GM21825 (cell line): ENCODE data around the gene PHF3.

Experiments
- ATAC-seq: cut with Tn5 transposase; IDR thresholded peaks from one replicate; pipeline ENCODE4 v1.9.1; 2021; ENCODE audit warnings: mild to moderate bottlenecking, moderate library complexity; ENCODE audit not compliant: unreplicated experiment

PHF3 gene

DNA sequence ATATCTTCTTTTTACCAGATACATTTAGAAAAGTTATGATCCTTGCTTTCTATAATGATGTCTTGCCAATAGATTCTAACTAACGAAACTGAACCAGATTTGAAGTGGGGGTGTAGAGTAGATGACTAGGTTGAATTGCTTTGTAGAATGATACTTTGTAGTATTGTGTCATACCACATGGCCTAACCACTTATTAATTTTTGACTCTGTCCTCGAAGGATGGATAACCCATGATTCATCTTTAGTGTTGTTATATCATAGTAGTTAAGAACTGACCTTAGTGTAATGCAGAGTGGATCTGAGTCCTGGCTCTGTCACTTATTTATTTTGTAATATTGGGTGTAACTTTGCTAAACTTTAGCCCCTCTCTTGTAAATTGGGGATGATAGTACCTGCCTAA is 4.5 kb downstream of the PHF3 start:
- no peak for ATAC-seq

DNA sequence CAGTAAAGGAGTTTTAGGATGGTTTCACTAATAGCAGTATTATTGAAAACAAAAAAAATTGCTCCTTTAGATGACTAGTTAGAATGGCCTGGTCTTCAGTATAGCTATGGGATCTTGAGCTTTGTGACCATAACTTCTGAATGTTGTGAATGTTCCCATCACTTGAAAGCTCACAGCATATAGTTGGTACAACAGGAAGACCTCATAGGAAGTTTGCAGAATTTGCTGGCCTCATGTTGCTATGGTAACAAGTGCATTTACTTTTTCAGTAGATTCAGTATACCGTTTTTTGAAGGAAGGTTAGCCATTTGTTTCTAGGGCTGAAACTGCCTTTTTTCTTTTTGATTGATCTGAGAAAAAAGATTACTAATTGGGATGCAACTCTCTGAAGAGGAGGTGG is 8.3 kb downstream of the PHF3 start:
- ATAC-seq, result no peak

DNA sequence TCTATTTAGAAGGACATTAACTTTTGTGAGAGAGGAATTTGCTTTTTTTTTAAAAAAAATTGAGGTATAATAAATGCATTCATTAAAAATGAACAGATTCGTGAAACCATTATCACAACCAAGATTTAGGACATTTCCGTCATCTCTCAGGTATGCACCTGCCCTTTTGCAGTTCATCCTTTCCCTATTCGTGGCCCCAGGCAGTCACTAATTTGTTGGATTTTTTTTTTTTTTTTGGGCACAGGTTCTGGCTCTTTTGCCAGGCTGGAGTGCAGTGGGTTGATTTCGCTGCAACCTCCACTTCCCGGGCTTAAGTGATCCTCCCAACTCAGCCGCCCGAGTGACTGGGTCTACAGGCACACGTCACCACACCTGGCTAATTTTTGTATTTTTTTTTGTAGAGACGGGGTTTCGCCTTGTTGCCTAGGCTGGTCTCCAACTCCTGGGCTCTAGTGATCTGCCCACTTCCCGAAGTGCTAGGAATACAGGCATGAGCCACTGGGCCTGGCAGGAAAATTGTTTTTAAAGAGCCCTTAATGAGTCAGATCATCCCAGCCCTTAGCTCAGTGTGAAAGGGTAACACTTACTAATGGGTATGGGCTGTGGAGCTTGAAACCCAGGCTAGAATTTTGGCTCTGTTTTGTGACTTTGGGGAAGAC is 9.2 kb downstream of the PHF3 start:
- no peak for ATAC-seq

DNA sequence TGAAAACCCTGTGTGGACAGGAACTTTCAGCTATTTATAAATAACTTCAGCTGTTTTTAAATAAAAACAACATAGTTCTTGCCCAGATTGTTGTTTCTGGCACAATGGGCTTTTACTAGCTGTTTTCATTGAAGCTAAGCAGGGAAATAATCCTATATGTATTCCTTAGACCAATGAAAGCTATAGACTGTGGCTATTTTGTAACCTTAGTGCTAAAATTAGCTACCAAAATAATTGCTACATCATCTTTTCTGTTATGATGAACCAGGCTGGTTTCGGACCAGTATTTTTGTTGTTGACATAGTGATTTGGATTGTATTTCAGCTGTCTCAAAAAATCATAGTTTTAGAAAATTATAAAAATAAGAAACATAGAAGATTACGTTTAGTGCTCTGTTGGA is 13.7 kb downstream of the PHF3 start:
- no peak for ATAC-seq

DNA sequence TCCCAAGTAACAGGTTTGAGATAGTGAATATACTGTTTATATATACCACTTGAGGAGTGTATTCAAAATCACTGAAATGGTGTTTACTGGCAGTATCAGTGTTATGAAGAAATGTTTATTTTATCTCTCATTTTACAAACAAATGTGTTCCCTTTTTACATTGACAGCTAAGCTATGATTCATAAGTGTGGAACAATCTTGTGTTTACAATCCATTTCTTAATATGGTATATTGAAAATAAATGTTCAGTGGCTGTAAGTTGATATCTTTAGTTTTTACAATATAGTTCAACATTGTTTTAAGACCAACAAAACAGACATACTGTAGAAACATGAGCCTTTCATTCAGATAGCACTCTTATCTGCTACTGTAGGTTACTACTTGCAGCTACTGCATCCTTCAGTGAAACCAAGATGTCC is 14.3 kb downstream of the PHF3 start:
- ATAC-seq, result no peak

DNA sequence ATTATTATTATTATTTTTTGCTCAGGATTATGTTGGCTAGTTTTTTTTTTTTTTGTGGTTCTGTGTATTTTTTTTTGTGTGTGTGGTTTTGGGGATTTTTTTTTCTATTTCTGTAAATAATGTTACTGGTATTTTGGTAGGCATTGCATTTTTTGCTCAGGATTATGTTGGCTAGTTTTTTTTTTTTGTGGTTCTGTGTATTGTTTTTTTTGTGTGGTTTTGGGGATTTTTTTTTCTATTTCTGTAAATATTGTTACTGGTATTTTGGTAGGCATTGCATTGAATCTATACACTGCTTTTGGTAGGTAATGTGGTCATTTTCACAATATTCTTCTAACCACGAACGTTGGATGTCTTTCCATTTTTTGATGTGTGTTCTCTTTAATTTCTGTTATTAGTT is 17.4 kb downstream of the PHF3 start:
- no peak for ATAC-seq

DNA sequence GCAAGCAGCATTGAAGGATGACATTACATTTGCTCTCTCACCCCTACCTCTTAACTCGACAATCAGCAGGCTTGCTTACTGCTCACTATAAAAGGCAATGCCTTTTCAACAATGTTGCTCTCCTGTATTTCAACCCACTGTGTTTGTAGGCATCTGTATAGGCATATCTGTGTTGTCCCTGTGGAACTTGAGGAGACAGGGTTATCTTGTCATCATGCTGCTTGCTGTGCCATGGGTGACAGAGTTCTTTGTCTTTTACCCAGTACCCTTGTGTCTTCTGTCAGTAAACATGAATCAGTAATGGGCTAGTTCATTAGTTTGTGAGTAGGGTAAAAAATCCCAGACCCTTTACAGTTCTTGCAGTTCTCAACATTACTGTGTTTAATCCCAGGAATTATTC is 25.2 kb downstream of the PHF3 start:
- ATAC-seq, result no peak

DNA sequence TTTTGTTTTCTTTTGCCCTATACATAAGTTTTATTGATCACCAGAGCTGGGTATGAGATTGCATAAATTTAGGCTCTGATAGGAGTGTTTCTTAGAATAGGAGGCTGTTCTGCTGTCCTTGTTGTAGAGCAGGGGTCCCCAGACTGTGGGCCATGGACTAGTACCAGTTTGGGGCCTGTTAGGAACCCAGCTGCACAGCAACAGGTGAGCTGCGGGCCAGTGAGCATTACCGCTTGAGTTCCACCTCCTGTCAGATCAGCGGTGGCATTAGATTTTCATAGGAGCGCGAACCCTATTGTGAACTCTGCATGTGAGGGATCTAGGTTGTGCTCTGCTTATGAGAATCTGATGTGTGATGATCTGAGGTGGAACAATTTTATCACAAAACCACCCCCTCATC is 26.2 kb downstream of the PHF3 start:
- ATAC-seq, result no peak

DNA sequence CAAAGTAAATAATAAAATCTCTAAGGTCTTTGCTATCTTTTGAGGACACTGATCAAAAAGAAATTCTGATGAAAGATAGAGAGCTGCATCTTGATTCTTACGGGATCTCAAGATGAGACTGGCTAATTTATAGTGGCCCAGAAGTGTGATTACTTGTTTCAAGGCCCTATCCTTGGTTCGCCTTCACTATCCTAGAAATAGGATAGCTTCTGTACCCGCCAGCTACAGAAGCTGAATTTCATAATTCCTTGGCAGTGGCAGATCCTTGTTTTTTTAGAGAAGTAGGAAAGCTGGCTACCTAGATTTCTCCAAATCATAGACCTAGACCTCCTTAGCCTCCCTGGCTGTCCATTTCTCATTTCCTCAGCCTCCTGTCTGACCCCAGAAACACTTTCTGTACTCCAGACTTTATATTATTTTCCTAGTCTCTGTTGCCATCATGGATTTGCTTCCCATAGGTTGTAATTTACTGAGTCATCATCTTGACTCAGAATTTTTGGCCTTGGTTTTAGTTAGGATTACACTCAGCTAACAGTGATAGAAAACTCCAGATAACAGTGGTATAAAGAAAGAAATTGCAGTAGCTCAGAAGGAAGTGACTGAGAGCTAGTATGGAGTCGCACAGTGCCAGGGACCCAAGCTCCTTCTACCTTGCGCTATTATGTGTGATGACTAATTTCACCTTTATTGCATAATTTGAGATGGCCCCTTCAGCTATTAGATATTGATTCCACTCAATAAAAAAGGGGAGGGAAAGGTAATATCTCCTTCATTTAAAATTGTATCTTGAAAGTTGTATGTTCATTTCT is 27.7 kb downstream of the PHF3 start:
- no peak for ATAC-seq

DNA sequence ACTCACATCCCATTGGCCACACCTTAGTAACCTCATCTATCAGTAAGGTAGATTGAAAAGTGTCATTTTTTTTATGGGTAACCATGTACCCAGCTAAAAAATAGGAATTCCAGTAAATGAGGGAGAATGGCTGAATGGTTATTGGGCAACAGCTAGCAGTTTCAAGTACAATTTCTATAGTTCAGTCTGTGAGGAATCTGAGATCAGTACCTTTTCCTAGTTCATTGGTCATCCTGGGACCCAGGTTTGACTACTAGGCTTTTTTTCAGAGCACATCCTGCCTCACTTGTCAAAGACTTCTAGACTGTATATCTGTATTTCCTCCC is 28.3 kb downstream of the PHF3 start:
- no peak for ATAC-seq

DNA sequence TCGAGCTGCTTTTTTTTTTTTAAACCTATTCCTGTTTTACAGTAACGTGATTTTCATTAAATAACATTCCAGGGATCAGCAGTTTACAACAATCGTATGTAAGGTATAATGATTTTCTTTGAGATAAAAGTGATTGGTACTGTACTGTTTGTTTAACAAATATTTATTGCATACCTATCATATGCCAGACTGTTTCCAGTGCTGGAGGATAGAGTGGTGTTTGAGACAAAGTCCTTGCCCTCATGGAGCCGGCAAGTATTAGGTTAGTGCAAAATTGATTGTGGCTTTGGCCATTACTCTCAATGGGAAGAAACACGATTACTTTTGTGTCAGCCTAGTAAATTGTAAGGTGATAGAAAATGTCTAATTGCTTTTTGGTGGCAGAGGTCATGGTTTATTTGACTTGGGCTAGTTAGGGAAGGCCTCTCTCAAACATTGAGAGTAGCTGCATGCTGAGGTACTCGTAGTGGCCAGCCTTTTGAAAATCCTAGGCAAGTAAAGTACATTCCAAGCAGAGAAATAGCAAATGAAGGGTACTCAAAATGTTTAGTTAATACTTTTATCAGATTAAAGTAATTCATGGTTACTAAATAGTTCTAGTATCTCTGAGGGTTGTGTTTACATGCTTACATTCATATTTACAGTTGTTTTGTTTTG is 35.6 kb downstream of the PHF3 start:
- no peak for ATAC-seq

DNA sequence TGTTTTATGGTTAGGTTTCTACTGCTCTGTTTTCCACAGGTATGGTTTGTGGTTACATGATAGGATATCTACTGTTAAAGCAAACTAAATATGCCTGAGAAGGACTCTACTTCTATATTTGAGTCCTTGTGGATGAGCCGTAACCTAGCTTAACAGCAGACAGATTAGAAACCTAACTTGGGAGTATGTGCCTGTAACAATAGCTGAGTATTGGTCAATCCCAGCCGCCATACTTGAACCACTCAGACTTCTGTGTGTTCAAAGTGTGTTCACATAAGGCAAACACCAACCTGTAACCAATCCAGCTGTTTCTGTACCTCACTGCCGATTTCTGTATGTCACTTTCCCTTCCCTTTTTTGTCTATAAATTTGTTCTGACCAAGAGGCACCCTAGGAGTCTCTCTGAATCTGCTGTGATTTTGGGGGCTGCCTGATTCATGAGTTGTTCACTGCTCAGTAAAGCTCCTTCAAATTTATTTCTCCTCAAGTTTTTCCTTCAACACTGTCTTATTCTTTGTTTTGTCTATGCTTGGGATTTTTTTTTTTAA is 37.1 kb downstream of the PHF3 start:
- no peak for ATAC-seq

DNA sequence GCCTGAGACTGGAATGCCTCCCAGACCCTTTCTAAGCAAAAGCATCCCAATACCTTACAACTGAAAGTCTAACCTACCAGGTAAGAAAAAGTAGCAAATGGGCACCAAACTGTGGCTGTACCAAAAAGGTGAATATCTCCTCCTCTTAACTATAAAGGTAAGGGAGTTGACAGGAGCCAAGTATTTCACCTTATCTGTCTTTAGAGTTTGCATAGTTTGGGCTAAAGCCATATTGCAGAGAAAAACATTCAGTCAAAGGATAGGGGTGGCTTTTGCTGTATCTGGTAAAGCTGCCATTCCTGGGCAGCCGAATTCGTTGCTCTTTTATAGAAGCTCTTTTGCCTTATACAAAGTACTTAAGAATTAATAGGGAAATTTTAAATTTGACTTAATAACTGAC is 38.1 kb downstream of the PHF3 start:
- ATAC-seq, result no peak

DNA sequence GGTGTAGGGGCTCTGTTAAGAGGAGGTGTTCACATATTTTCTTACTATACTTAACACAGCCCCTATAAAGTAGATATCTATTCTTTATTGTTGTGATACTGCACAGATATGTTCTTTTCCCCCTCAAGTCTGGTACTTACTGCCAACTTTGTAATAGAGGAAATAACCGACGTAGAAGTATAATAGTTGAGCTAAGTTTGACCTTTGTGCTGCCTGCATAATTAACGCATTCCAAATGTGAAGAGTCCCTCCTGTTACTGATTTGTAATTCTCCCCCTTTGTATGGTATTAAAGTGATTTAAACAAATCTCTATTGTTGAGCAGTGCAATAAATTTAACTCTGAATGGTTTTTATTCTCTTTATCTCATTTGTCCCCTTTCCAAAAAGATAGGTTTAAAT is 39.0 kb downstream of the PHF3 start:
- ATAC-seq, result no peak

DNA sequence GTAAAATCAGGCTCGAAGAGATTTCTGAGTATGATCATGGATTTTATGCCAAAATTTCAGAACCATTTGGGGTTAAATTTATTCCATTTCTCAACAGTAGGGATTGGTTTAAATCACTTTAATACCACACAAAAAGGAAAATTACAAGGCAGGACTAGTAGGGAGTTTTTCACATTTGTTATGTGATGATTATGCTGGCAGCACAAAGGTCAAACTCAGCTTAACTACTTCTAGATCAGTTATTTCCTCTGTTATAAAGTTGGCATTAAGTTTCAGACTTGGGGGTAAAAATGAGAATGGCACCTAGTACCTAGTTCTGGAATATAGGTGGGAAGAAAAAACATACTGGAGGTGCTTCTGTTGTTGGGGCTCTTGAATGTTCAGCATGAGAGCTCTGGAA is 39.5 kb downstream of the PHF3 start:
- ATAC-seq, result no peak

DNA sequence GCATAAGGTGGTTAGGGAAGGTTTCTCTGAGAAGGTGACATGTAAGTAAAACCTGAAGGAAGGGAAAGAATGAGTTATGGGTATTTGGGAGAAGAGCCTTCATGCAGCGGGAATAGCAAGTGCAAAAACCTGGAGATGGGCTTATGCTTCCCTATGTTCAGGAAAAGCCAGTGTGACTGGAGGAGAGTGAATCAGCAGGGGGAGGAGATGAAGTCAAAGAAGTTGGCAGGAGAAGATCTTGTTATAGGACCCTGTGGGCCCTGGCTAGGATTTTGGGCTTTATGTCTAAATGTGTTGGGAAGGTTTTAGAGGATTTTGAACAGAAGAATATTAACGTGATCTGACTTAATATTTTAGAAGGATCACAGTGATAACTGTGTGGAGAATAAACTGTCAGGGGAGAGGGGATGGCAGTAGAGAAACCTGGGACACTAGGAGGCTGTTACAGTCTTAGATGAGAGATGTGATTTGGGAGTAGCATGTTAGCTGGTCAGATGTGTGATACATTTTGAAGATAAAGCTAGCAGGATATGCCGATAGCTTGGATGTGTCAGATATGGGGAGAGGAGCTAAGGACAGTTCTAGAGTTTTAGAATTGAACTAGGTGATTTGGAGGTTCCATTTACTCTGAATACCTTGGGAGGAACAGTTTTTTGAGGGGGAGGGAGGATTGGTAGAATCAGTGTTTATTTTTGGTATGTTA is 41.0 kb downstream of the PHF3 start:
- no peak for ATAC-seq

DNA sequence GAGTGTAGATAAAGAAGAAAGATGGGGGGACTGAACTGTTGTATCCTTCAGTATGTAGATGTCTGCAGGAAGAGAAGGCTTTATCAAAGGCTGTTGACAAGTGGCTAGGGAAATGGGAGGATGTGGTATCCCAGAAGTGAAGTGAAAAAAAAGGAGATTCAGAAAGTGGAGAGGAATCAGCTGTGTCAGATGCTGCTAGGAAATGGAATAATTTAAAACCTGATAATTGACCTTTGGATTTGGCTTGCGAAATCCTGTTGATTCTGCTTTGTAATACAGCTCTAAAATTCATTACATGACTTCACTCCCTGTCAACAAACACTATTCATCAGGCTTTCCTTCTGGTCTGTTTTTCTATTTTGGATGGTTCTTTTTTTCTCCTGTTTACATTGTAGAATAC is 41.7 kb downstream of the PHF3 start:
- ATAC-seq, result no peak

DNA sequence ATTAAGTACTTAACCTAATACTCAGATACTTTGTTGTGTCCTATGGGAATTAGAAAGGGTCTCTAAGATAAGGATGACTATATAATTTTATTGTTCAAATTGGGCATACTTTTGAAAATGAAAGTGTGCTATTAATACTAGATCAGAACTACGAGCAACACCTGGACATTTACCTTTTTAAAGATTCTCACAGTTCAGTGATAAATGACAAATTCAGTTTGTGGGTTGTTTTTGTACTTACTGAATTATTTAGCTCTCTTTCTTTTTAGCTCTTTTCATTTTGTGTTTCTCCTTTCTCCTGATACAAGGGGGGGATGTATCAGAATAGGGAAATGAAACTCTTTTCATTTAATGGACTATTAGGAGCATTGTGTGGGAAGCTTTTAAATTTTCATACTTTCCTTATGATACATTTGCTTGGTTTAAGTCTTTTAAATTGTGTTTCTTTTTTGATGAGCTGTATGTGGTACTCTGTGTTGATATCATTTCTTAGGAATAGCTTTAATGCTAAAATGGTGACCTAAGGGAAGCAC is 47.5 kb downstream of the PHF3 start:
- ATAC-seq, result no peak

DNA sequence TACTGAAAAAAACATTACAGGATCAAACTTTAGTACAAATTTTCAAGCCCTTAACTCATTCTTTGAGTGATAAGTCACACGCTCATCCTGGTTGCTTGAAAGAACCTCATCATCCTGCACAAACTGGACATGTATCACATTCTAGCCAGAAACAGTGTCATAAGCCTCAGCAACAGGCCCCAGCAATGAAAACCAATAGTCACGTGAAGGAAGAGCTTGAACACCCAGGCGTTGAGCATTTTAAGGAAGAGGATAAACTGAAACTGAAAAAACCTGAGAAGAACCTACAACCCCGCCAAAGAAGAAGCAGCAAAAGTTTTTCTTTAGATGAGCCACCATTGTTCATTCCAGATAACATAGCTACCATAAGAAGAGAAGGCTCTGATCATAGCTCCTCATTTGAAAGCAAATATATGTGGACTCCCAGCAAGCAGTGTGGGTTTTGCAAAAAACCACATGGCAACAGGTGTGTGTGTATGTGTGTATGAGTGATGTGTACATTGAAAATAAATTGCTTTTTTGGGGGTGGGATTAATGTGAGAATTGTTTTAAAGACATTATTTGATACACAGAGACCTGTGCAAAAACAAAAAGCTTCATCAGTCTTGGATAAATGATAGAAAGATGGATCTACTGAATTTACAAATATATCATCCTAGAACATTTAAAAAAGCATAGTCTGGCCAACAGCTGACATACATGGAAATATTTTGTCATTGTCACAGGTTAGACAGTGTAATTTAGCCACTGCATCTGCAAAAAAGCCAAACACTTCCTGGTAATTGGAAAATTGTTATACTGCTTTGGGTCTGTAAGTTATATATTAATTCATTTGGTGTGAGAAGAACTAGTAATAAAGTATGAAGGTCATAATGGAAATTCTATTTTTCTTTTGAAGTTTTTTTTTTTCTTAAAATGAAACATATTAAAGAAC is 50.1 kb downstream of the PHF3 start:
- ATAC-seq, result peak; percentile 95

DNA sequence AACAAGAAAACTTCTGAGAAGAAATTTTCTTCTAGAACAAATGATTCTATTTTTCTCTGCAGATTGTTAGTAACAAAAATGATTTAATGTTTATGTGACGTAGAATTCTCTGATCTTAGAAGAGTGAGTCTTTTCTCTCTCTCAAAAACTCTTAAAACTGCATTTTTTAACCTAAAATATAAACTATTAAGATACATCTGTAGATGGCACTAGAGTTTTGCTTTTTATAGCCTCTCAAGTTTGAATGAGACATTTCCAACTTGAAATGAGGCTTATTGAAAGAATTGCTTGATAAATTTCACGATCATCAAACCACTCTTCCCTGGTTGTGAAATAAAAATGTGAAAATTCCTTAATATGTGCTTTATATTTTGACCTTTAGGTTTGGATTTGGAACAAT is 53.8 kb downstream of the PHF3 start:
- no peak for ATAC-seq
